Measurements from ENCODE around the gene FCAMR.

Gene FCAMR, protein sequence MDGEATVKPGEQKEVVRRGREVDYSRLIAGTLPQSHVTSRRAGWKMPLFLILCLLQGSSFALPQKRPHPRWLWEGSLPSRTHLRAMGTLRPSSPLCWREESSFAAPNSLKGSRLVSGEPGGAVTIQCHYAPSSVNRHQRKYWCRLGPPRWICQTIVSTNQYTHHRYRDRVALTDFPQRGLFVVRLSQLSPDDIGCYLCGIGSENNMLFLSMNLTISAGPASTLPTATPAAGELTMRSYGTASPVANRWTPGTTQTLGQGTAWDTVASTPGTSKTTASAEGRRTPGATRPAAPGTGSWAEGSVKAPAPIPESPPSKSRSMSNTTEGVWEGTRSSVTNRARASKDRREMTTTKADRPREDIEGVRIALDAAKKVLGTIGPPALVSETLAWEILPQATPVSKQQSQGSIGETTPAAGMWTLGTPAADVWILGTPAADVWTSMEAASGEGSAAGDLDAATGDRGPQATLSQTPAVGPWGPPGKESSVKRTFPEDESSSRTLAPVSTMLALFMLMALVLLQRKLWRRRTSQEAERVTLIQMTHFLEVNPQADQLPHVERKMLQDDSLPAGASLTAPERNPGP

DNA sequence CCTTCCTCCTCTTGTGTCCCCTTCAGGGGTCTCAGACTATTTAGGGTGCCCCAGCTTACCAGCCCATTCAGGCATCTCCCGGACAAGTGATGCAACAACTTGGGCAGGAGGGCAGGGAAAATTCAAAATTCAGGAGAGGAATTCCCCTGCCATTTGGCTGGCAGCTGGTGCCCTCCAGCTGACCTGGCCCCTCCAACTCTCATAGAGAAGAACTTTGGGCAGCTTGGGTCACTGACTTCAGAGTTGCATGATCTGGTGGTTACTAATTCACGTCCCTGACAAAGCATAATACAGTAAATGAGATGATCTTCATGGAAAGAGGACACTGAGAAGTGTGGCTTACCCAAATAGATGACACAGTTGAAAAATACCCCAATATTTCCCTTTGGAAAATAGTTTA lies at the start of gene FCAMR:
FCAMR (minus strand) TSS at position 15 of the 400 bp plus-strand sequence. CDS start 335 bp downstream, outside the sequence.
- DNase-seq = no peak
- in situ Hi-C loops (cut with MboI; ENCODE audit: low pct_unique_long_range_greater_than_20kb, low sequenced_read_pairs) = no loop called here

DNA sequence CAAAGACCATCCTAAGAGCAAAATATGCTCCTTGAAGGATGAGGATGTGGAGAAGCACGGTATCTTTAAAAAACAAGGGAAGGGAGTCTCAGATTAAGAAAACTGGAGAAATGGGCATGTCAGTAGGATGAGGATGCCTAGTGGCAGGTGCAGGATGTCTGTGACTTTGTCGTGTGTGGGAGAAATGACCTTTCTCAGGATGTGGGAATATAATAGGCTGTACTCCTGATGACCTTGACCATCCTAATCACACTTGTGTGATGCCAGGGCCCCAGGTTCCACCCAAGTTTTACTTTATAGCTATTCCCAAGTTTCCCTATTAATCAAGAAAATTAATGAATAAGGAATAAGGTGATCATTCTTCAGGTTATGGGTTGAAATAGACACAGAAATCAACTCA lies 49.4 kb upstream of the FCAMR start:
- in situ Hi-C loops (cut with MboI; ENCODE audit: low pct_unique_long_range_greater_than_20kb, low sequenced_read_pairs) = no loop called here
- no peak for DNase-seq

DNA sequence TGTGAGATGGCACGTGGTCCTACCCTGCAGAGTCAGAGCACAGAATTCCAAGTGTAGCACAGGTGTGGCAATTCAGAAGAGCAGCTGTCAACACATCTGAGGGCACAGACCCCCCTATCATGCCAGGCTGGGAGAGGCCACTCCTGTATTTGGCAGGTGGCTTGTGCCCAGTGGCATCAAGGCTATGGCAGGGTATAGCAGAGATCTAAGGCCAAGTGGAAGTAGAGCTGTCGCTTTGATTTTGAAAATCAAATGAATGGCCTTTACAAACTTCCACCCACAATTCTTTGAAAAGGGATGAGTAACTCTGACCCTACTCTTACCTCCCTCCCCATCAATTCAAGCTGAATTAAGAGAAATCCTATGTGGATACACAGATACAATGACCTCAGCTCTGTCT lies 48.9 kb upstream of the FCAMR start:
- no peak for DNase-seq
- in situ Hi-C loops (cut with MboI; ENCODE audit: low pct_unique_long_range_greater_than_20kb, low sequenced_read_pairs) = no loop called here

DNA sequence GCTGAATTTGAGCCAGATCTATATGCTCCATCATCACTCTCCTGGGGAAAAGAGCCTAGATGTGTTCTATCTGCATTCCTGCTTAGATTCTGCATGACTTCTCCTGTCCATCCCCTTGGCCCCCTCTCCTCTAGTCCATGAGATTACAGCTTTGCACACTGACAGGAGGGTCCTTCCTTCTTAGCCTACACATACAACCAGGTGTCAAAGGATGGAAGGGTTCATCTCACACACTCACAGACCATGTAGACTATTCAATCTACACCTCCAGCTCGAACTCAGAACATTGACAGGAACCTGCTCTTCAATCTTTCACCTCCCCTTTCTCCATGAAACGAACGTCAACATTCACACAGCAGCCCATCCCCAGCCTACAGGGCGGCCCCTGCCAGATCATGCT lies 48.4 kb upstream of the FCAMR start:
- DNase-seq = no peak
- in situ Hi-C loops (cut with MboI; ENCODE audit: low pct_unique_long_range_greater_than_20kb, low sequenced_read_pairs) = no loop called here

DNA sequence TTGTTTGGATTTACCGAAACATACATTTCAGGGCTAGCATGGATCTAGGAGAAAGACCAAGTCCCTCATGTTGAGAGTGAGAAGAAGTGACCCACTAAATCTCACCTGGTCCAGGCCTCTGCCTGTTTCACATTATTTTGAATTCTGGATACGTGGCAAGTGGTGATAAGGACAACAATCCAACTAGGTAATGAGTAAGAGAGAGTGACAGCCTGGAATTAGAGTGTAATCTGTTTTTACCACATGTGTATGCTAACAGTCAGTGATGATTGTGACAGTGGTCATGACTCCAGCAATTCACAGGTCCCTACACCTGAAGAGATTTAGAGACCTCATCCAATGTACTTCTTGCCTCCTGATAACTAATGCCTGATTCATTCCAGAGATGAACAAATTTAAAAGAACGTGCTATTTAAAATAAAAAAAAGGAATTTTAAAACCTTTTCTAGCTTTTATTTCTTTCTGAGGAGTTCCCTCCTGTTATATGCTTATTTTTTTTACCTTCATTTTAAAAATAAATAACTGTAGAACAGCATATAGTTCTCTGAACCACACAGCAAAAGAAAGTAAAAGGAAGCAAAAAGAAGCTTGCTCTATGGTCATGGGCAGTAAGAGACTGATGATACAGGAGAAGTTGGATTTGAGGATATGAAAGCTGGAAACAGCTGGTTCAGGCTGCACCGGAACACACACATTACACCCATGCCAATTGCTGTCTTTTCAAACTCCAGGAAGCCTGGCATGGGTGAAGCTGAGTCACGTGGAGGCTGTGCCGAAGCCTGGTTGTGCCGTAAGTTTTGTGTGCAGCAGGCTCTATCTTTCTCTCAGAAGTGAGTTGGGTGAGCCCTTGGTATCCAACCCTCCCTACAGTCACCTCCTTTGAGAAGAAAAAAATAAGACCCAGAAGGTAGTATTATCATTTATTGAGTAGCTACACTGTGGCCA lies 47.6 kb upstream of the FCAMR start:
- in situ Hi-C loops (cut with MboI; ENCODE audit: low pct_unique_long_range_greater_than_20kb, low sequenced_read_pairs) = no loop called here
- DNase-seq = no peak

DNA sequence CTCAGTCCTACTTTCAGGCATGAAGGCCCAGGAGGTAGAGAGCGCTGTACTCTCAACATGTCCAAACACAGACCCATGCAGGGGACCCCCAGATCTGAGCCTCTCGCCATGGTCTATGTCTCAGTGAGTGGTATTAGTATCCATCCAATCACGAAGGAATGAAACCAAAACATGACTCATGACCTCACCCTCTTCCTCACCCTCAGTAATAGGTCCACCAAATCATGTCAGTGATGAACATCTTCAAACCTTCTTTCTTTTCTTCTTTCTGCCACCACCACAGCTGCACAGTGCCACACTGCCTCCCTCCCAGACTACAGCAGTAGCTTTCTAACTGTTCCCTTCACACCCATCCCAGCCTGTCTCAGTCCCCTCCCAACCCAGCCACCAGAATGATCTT lies 45.5 kb upstream of the FCAMR start:
- in situ Hi-C loops (cut with MboI; ENCODE audit: low pct_unique_long_range_greater_than_20kb, low sequenced_read_pairs) = no loop called here
- no peak for DNase-seq

DNA sequence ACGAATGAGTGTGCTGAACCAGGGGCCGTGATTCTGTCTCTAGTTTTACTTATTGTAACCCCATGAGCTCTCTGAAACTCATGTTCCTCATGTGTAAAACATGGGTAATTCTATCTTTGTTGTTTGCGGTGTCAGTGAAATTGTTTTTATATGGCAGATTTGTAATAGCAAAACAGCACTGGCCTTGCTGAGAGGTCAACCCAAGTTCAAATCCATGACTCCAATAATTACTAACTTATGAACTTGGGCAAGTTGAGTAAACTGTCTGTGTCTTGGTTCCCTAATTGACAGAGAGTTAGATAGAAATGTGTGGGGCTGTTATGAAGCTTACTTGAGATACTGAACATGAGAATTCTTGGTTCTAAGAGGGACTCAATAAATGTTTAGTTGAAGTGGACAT lies 44.5 kb upstream of the FCAMR start:
- in situ Hi-C loops (cut with MboI; ENCODE audit: low pct_unique_long_range_greater_than_20kb, low sequenced_read_pairs) = no loop called here
- DNase-seq = no peak

DNA sequence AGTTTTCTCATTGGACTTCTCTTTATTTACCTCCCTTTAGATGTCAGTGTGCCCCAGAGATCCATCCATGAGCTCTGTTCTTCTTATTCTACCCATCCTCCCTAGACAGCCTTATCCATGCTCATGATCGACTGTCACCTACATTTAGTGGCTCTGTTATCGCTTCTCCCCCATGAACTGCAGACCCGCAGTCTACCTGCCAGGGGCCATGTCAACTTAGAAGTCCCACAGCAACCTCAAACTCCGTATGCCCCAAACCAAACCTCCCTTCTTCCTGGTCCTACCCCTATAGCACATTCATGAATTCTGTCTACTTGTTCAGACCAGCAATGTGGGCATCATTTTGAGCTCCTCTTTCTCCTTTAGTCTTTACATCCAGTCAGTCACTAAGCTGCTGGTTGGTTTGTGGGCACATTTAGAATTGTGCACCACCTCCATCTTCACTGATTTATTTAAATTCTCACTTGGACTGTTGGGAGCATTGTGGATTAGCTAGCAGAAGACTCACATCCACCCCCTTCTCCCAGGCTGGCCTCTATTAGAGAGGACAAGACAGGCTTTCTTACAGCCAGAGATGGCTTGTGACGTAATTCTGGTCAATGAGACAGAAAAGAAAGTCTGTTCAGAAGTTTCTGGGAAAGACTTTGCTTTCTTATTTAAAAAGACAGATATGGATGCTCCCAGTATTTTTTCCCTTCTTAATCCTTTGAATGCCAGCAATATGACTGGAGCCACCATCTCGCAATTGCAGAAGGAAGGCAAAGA lies 43.2 kb upstream of the FCAMR start:
- in situ Hi-C loops (cut with MboI; ENCODE audit: low pct_unique_long_range_greater_than_20kb, low sequenced_read_pairs) = no loop called here
- no peak for DNase-seq

DNA sequence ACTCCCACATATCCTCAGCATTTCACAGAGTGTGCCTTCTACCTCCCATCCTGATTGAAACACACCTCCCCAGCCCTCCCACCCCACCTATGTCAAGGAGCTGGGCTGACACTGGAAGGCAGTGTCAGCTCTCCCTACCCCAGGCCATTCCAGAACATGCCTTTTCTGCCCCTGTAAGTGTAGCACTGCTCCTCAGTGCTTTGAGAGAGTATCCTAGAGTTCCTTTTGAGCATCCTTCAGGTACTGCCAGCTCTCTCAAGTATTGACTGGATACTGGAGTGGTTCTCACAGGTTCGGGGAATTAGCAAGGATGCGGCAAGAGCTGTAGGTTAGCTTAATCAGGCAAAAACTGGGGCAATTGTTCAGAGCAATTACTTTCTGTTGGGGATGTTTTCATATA lies 40.5 kb upstream of the FCAMR start:
- DNase-seq = no peak
- in situ Hi-C loops (cut with MboI; ENCODE audit: low pct_unique_long_range_greater_than_20kb, low sequenced_read_pairs) = no loop called here

DNA sequence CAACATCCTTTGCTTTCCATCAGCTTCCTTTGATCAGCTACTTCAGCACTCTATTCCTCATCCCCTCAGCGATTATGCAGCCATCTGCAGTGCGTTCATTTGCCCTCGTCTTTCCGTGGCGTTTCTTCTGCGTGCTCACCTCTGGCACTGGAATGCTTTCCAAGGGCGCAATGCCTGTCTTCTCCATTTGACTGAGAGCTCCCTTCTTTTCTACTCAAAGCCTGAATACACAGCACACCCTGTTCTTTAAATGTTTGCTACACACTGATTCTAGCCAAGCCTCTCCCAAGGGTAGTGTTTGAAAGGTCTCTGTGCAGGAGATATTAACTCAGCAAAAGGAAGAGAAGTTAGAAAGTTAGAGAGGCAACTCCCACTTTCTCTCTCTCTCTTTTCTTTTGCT lies 39.7 kb upstream of the FCAMR start:
- no peak for DNase-seq
- in situ Hi-C loops (cut with MboI; ENCODE audit: low pct_unique_long_range_greater_than_20kb, low sequenced_read_pairs) = no loop called here

DNA sequence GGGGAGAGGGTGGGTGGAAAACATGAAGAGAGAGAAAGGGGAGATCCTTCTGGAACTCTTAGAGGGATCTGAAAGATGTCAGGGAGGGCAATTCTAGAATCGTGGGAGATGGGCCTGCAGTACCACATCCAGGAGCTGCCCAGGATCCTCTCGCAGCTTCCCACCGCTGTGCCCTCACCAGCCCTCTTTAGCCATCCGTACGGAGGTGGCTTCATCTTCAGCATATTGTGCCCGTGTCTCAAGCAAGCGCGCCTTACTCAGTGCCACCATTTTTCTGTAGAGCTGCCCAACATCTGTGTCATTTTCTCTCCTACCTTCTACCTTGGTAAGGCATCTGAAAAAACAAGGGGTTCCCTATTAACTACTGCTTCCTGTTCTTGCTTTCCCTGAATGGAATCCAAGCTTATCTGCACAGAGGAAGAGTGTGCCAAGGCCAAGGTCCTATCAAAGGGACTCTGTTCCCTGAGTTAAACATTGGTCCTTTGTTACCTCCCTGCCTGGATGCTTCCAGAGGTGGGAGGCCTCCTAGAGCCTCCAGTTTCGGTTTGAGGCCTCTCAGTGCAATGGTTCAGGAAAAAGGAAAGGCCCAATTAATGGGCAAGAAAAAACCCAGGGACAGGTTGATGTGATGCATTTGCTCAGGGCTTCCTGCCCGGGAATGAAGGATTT lies 39.1 kb upstream of the FCAMR start:
- DNase-seq = no peak
- in situ Hi-C loops (cut with MboI; ENCODE audit: low pct_unique_long_range_greater_than_20kb, low sequenced_read_pairs) = no loop called here

DNA sequence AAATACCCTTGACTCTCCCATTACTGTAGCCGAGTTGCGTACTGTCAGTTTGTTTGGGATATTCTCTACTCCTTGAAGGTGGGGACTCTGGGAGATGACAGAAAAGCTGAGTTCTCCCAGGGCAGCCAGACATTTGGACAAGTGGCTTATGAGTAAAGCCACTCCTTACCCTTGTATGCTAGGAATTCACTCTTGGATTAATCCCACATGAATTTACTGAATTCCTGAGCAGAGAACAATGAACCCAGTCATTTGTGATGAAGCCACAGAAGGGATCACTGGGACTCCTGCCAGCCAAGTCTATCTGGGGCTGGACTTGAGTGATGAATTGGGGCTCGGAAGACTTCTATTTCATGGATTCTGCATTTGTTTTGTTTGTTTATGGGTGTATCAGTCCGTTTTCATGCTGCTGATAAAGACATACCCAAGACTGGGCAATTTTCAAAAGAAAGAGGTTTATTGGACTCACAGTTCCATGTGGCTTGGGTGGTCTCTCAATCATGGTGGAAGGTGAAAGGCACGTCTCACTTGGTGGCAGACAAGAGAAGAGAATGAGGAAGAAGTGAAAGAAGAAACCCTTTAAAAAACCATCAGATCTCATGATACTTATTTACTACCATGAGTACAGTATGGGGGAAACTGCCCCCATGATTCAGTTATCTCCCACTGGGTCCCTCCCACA lies 37.2 kb upstream of the FCAMR start:
- DNase-seq = no peak
- in situ Hi-C loops (cut with MboI; ENCODE audit: low pct_unique_long_range_greater_than_20kb, low sequenced_read_pairs) = no loop called here

DNA sequence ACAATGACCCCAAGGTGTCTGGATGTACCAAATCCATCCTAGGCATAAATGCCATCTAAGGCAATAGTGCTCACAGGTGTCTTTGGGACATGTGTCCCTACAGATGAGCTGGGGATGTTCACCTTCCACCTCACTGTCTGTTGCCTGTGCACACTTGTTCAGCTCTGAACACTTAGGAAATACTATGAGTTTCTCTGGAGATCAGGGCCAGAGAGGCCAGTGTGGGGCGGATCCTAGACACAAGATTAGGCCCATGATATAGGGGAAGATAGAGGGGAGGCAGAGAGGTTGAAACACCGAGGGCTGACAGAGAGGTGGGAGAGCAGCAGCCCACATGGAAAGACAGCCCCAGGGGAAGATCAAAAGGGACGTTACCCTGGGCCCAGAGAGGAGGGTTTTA lies 36.7 kb upstream of the FCAMR start:
- no peak for DNase-seq
- in situ Hi-C loops (cut with MboI; ENCODE audit: low pct_unique_long_range_greater_than_20kb, low sequenced_read_pairs) = no loop called here

DNA sequence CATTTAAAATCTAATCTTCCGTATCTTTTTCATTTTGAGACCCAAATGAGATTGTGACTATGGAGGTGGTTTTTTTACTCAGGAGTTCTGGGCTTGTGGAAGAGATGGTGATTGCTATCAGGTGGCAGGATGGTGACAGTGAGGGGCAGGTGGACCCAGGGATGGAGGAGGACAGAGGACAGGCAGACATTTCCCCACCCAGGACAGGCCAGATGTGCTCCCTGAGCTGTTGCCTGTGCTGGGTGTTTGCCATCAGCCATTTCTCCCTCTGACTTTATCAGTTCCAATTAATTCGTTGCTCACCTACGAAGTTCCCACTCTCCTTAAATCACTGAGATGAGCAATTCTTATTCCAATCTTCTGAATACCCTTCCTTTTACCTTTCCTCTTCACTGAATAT lies 35.8 kb upstream of the FCAMR start:
- in situ Hi-C loops (cut with MboI; ENCODE audit: low pct_unique_long_range_greater_than_20kb, low sequenced_read_pairs) = no loop called here
- no peak for DNase-seq

DNA sequence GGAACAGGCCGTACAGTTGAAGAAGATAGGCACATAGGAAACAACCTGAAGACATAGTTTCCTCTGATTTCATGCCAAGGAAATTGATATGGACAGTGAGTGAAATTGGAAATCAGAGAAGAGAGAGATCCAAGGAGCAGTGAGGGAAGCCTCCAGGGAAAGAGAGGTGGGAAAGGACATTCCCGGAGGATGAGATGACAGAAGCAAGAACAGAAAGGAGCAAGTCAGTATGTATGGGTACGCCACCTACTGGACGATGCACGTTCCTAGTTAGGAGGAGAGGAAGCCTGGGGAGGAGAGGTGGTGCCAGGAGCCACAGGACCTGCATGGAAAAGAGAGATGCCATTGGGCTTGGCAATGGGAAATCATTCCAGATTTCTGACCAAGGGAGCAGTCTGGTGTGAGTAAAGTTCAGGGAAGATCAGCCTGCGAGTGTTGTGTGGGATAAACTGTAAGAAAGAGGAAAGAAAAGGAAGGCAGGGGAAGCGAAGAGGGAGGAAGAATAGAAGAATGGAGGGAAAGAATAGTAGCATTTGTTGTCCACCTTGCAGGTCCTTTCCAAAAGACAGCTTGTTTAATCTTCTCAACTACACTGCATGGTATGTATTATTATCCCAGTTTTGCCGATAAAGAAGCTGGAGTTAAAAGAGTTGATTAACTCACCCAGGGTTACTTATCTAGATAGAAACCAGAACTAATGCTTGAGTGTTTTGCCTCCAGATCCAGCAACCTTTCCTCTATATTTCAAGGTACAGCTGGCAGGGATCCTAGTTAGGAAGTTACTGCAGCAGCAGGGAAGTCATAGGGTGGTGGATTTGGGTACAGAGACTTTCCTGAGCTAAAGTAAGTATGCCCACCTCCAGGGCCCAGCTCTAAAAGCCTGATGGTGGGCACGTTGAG lies 34.9 kb upstream of the FCAMR start:
- in situ Hi-C loops (cut with MboI; ENCODE audit: low pct_unique_long_range_greater_than_20kb, low sequenced_read_pairs) = no loop called here
- peak; percentile 38 for DNase-seq

DNA sequence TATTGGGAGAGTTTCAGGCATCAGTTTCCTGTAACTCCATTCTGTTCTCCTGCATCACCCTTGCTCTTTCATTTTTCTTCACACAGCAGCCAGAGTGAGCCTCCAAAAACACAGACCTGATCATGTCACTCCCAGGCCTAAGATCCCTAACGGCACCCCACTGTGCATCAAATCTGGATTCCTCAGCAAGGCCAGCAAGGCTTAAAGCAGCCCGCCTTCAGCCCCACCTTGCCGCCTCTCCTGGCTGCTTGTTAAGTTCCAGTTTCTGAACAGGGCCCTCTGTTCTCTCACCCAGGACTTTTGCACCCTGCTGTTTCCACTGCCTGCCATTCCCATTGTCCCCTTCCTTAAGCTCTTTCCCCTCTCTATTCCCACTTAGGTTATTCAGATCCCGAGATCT lies 33.0 kb upstream of the FCAMR start:
- in situ Hi-C loops (cut with MboI; ENCODE audit: low pct_unique_long_range_greater_than_20kb, low sequenced_read_pairs) = no loop called here
- no peak for DNase-seq

DNA sequence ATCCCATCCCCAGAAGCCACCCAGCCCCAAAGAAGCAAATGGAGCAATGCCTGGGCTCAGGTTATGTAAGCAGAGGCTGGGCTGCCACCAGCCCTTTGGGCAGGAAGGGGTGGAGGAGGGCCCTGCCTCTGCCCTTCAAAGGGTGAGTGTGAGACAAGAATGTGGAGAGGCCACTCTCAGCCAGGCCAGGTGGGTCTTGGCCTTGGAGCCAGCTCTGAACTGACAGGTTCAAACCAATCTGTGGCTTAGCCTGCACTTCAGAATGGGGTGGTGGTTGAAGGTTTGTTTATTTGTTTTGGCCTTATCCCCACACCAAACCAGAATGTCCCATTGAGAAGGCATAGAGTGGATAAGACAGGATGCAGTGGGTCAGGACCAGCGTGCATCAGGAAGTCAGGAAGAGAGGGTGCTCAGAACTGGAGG lies 32.5 kb upstream of the FCAMR start:
- no peak for DNase-seq

More for the DNA sequence above, 32.5 kb upstream of the FCAMR start:
- in situ Hi-C loops (cut with MboI; ENCODE audit: low pct_unique_long_range_greater_than_20kb, low sequenced_read_pairs) = no loop called here
